HG03066 (cell line): Measurements from ENCODE around the gene ADGRG1.

Experiments used
- ATAC-seq: cut with Tn5 transposase; IDR thresholded peaks from one replicate; pipeline ENCODE4 v1.9.1; 2021; ENCODE audit warnings: low read depth; ENCODE audit not compliant: unreplicated experiment

Gene ADGRG1

DNA sequence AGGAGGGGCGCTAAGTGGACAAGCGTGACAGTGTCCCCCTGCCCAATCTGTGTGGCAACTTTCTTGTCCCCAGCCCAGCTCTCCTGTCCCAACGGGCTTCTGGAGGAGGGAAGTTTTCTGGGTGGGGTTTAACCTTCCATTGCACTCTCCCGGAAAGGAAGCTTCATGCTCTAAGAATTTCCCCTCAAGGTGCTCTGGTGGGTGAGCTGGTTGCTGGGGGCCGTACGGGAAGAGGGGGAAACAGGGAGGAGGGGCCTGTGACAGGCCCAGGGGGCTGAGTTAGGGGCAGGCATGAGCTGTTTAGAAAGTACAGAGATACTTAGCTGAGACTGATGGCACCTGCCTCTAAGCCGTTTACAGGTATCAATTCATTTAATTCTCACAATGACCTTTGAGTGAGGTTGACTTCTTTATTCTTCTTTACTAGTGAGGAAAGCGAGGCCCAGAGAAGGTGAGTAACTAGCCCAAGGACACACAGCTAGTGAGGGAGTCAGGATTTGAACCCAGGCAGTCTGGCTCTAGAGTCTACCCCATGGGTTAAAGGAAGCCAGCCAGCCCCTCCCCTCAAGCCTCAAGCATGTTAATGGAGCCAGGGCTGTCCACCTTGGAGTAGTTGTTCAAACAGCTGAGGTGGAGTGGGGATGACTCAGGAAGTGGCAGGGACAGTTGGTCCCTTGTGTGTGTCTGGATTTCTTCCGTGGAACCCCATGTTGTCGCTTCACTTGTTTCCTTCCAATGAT lies 18.9 kb downstream of the ADGRG1 start:
- no peak for ATAC-seq

DNA sequence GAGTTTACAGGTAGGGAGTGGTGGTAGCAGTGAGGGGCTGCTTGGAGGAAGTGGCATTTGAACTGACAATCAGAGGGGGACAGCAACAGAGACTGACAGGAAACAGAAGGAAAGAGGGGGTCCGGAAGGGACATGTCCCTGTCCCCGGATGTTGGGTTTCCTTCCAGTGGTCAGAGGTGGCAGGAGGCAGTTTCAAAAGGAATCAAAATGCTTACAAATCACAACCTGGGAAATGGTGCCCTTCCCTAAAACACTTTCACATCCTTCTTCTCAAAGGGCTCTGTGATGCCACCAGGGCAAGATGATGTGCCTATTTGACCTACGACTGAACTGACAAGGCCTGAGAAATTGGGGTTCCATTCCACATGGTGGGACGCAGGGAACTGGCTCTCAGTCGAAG lies 19.7 kb downstream of the ADGRG1 start:
- no peak for ATAC-seq

DNA sequence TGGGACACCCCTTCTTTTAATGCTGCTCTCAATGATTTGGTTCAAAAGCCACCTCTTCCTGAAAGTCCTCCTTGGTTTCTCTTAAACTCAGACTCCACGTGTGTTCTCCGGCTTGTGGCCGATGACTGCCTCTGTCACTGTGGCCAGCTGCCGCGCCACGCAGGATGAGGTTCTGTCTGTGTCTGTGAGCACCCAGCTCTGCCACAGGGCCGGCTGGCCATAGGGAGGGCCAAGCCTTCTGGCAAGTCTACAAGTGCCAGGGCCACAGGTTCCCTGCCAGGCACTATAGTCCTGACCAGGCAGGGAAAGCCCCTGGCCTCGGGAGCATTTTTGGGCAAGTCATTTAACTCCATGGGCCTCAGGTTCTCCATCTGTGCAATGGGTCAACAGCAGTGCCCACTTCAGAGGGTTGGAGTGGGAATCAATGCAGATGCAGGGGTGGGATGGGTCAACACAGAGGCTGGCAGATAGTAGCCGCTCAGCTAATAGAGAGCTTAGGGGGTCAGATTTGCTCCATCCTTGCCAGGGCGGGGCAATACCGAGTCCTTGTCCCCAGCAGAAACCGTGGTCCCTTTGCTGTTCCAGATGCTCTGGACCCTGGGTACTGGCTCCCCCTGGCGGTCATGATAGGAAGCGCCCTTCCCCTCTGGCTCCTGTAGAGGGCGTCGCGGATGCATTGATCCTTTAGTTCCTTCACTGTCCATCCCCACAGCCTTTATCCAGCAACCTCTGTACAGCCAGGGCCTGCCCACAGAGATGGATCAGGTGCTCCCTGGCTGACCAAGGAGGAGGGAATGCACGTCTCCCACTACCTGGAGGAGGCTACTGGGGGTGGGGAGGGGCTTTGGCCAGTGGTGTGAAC lies 20.4 kb downstream of the ADGRG1 start:
- peak; percentile 54 for ATAC-seq

DNA sequence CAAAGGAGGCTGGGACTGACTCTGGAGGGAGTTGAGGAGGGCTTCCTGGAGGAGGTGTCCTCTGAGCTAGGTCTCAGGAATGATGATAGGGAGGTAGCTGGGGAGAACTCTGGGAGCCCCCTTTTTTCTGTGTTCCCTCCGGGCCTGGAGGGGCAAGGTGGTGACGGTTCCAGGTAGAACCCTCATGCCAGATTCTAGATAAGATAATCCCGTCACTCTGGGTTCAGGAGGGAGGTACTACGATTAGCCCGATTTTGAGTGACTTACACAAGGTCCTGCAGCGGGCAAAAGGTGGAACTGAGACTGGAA lies 21.0 kb downstream of the ADGRG1 start:
- ATAC-seq, result no peak

DNA sequence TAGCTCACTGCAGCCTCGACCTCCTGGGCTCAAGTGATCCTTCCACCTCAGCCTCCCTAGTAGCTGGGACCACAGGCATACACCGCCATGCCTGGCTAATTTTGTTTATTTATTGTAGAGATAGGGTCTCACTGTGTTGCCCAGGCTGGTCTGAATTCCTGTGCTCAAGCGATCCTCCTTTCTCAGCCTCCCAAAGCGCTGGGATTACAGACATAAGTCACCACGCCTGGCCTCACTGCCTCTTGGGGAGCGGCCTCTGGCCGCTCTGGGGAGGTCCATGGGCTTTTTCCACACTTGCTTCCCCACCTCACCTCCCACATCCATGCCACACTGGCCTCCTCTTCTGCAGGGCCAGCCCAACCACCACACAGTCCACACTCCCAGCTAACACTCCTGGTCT lies 21.4 kb downstream of the ADGRG1 start:
- ATAC-seq, result no peak

- no peak for ATAC-seq
Observed at GRCh38 chr16:57651344-57652333, 23.2 kb downstream of the ADGRG1 start.

GRCh38 chr16:57652695-57653471 lies 24.5 kb downstream of the ADGRG1 start:
- no peak for ATAC-seq

DNA sequence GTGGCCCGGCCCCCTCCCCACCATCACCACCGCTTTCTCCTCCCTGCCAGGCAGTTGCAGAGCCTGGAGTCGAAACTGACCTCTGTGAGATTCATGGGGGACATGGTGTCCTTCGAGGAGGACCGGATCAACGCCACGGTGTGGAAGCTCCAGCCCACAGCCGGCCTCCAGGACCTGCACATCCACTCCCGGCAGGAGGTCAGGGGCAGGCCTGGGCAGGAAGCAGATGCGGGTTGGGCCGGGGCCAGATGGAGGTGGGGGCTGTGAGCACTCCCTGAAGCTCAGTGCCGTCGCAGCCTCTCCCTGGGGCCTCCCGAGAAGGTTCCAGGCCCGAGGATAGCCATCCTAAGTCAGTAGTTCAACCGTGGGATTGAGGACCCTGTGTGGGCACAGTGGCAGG lies 25.5 kb downstream of the ADGRG1 start:
- ATAC-seq, result no peak

- no peak for ATAC-seq
Observed at GRCh38 chr16:57656342-57656955, 28.0 kb downstream of the ADGRG1 start.

- ATAC-seq, result no peak
Observed at GRCh38 chr16:57657228-57657627, 28.8 kb downstream of the ADGRG1 start.

DNA sequence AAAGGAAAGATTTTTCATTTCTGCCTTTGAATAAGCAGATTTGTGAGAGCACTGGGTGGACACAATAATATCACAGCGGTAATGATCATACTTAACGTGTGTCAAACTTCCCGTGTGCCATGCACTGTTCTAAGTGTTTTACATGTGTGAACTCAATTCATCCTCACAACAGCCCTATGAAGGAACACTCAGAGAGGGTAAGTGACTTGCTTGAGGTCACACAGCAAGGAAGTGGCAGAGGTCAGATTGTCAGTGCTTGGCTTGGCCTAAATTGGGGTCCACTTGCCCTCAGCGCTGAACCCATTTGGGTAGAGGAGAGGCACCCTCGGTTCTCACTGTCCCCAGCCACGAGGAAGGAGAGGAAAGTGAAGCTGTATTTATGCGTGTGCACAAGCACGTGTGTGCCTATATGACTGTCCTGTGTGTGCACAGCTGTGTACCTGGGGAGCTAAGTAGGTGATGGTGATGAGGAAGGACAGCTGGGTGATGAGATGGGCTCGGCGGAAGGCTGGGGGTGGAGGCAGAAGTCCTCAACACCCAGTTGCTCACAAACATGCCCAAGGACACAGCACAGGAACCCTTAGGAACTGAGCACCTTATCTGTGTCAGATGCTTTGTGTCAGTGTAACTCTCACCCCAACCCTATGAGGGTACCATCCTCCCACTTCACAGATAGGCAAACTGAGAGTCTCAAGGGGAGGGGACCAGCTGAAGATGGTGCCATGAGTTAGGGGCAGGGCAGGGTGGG lies 29.9 kb downstream of the ADGRG1 start:
- ATAC-seq, result no peak

- ATAC-seq, result no peak
Observed at GRCh38 chr16:57658878-57659674, 30.6 kb downstream of the ADGRG1 start.

- no peak for ATAC-seq
Observed at GRCh38 chr16:57660715-57661463, 32.5 kb downstream of the ADGRG1 start.

- ATAC-seq, result no peak
Observed at GRCh38 chr16:57661510-57661909, 33.1 kb downstream of the ADGRG1 start.

DNA sequence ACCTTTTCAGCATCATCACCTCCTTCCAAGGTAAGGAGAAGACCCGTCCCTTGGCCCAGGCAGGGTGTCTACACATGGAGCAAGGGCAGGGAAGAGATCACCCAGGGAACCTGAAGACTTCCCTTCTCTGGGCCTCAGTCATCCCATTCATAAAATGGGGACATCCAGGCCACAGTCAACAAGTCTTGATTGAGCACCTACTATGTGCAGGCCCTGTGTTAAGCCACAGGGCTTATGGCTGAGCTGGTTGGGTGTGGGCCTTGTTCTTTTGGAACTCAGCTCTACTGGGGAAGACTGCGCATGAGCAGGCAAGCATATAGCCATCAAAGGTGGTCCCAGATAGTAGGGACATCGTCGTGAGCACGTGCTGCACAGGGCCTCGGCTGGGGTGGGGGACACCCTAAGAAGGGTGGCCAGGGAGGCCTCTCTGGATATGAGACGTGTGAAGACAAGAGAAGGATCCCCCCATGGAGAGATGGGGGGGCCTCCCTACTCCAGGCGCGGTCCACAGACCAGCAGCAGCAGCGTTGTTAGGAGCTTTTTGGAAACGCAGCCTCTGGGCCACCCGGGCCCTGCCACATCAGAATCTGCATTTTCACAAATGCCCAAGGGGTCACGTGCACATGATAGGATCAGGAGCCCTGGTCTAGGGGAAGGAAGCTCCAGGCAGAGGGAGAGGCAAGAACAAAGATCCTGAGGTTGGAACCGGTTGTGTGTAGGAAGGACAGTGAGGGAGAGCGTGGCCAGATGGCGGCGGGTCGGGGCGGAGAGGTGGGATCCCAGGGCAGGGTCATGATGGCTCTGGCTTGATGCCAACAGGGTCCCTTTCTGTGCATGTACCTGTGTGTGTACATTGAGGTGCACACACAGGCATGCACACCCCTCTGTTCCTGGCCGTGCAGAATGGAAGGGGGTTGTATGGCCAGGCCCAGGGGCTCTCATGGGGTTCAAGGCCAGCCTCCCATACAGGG lies 33.8 kb downstream of the ADGRG1 start:
- no peak for ATAC-seq

DNA sequence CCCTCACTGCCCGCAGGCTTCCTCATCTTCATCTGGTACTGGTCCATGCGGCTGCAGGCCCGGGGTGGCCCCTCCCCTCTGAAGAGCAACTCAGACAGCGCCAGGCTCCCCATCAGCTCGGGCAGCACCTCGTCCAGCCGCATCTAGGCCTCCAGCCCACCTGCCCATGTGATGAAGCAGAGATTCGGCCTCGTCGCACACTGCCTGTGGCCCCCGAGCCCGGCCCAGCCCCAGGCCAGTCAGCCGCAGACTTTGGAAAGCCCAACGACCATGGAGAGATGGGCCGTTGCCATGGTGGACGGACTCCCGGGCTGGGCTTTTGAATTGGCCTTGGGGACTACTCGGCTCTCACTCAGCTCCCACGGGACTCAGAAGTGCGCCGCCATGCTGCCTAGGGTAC lies 35.0 kb downstream of the ADGRG1 start:
- ATAC-seq, result no peak
